Renal cortex interstitium (tissue), 11 donors: ENCODE results near the gene PDE10A. TPM values are rescaled to one million over a fixed set of nuclear protein-coding genes. Genes with fewer than 3 reads are reported as not detected.
A peak's percentile ranks its signal among the peaks of the same experiment; 100 is the strongest.

Source experiments
- DNase-seq, 11 donors: peaks; one replicate each; pipeline ENCODE4 v3.0.0-alpha.2; 2013; ENCODE audit warnings: low read depth in 9 of 11, low spot score in 4 of 11; ENCODE audit errors: extremely low read depth in 1 of 11
- polyA plus RNA-seq, 3 donors: library from polyadenylated mRNA; unstranded; fragments of 120-200 nt; gene quantifications; one replicate each; pipeline ENCODE4 v1.2.1, GENCODE V29; 2013; ENCODE audit not compliant: insufficient read length in 3 of 3

The PDE10A gene
- polyA plus RNA-seq, 3 donors, result 20.3 to 46.6 (median 27.7) TPM

- peak in 2 of 11 donors; percentile 36 to 47 for DNase-seq
These were observed 2.0 kb downstream of the PDE10A start for GRCh38 chr6:165660857-165661663.

- DNase-seq, result peak in 1 of 11 donors; percentile 38
These were observed 2.8 kb downstream of the PDE10A start for GRCh38 chr6:165659945-165660856.

GRCh38 chr6:165658395-165659058, 4.5 kb downstream of the PDE10A start:
- no peak for DNase-seq

GRCh38 chr6:165657325-165657680, 5.7 kb downstream of the PDE10A start:
- DNase-seq, result no peak

- DNase-seq, result no peak
These were observed 6.3 kb downstream of the PDE10A start for GRCh38 chr6:165656581-165657324.

GRCh38 chr6:165655191-165655590, 7.8 kb downstream of the PDE10A start:
- no peak for DNase-seq

- DNase-seq, result no peak
These were observed 8.9 kb downstream of the PDE10A start for GRCh38 chr6:165654144-165654543.

- no peak for DNase-seq
These were observed 9.4 kb downstream of the PDE10A start for GRCh38 chr6:165653607-165654006.

- no peak for DNase-seq
These were observed 9.8 kb downstream of the PDE10A start for GRCh38 chr6:165653196-165653595.

GRCh38 chr6:165652766-165653165, 10.3 kb downstream of the PDE10A start:
- DNase-seq, result no peak

GRCh38 chr6:165649166-165650137, 13.6 kb downstream of the PDE10A start:
- DNase-seq, result peak in 3 of 11 donors; percentile 41 to 56 (median 50)

- DNase-seq, result no peak
These were observed 16.0 kb downstream of the PDE10A start for GRCh38 chr6:165647041-165647440.

- DNase-seq, result no peak
These were observed 17.1 kb downstream of the PDE10A start for GRCh38 chr6:165645919-165646318.

- no peak for DNase-seq
These were observed 18.3 kb downstream of the PDE10A start for GRCh38 chr6:165644586-165645266.

- no peak for DNase-seq
These were observed 20.0 kb downstream of the PDE10A start for GRCh38 chr6:165643015-165643414.

GRCh38 chr6:165641672-165642156, 21.3 kb downstream of the PDE10A start:
- DNase-seq, result no peak

- DNase-seq, result no peak
These were observed 22.2 kb downstream of the PDE10A start for GRCh38 chr6:165640806-165641205.
